Measurements from ENCODE around the gene HNRNPD.
"Not testable (repeated sequence)": the region's sequence is repeated elsewhere in the genome, so short reads cannot be mapped to it uniquely, and the experiment has no call there.

Gene HNRNPD

DNA sequence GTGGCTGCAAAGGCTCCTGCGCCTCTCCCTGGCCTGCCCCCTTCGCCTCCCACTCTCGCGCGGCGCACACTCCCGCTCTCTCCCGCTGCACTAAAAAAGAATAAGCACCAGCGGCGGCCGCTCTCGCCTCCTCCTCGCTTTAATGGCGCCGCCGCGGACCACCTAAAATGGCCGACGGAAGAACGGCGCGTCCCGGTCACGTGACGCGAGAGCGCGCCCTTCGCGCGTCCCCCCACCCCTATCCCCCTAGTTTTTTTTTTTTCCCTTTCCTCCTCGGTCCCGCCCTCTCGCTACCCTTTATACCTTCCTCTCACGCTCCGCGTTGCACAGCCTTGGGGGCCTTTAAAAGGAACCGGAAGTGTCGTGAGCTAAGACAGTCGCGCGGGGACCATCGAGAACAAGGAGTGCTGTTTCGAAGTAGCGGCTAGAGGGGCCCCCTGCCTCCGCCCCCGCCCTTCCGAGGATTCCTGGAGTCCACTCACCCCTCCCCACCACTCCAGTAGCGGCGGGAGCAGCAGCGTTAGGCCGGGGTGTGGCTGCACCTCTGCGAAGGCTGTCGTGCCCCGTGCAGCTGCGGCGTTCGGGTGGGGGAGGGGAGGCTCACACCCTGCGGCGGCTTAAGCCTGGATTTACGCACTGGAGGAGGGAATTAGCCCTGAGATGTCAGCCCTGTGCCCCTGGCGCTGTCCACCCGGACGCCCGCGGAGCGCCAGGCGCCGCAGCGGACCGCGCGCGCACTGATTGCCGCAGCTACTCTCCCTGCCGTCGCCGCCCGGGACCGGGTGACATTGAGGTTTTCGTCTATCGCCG, at the start of gene HNRNPD:
Gene HNRNPD (minus strand): TSS at position 176 of the 810 bp plus-strand sequence. CDS start 313 bp downstream, outside the sequence.
- DNase-seq, result peak; percentile 84

DNA sequence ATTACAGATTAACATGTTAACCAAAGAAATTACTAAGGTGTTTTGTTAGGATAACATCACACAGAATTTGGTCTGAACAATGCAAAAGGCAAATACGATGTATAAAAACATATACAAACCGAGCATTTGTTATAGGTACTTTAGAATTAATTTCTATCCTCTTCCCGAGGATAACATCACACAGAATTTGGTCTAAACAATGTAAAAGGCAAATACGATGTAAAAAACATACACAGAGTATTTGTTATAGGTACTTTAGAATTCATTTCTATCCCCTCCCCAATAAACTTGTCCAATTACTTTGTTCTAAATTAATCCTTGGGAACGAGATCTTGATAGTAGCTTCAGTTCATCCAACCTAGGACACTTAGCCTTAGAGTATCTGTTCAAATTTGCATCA, 48.8 kb upstream of the HNRNPD start:
- no peak for DNase-seq

GRCh38 chr4:82421796-82422560, 48.2 kb upstream of the HNRNPD start:
- no peak for DNase-seq

GRCh38 chr4:82419451-82419850, 45.7 kb upstream of the HNRNPD start:
- no peak for DNase-seq

DNA sequence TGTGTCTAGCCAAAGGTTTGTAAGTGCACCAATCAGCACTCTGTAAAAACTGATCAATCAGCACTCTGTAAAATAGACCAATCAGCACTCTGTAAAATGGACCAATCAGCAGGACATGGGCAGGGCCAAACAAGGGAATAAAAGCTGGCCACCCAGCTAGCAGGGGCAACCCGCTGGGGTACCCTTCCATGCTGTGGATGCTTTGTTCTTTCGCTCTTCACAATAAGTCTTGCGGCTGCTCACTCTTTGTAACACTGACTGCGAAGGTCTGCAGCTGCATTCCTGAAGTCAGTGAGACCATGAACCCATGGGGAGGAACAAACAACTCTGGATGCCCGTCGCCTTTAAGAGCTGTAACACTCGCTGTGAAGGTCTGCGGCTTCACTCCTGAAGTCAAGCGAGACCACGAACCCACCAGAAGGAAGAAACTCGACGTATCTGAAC, 42.2 kb upstream of the HNRNPD start:
- no peak for DNase-seq

DNA sequence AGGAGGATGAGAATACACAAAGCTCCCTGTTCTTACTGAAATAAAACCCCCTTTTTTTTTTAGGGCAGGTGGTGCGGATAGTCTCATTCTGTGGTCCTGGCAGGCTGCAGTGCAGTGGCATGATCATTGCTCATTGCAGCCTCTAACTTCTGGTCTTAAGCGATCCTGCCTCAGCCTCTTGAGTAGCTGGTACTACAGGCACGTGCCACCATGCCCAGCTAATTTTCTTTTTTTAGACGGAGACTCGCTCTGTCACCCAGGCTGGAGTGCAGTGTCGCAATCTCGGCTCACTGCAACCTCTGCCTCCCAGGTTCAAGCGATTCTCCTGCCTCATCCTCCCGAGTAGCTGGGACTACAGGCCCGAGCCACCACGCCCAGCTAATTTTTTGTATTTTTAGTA, 41.3 kb upstream of the HNRNPD start:
- not testable (repeated sequence) for DNase-seq

GRCh38 chr4:82403725-82404124, 29.9 kb upstream of the HNRNPD start:
- DNase-seq, result no peak

GRCh38 chr4:82402196-82402775, 28.5 kb upstream of the HNRNPD start:
- no peak for DNase-seq

GRCh38 chr4:82401600-82401999, 27.8 kb upstream of the HNRNPD start:
- no peak for DNase-seq

- DNase-seq, result no peak
Observed at GRCh38 chr4:82398263-82398662, 24.5 kb upstream of the HNRNPD start.

- DNase-seq, result no peak
Observed at GRCh38 chr4:82397527-82397926, 23.7 kb upstream of the HNRNPD start.

DNA sequence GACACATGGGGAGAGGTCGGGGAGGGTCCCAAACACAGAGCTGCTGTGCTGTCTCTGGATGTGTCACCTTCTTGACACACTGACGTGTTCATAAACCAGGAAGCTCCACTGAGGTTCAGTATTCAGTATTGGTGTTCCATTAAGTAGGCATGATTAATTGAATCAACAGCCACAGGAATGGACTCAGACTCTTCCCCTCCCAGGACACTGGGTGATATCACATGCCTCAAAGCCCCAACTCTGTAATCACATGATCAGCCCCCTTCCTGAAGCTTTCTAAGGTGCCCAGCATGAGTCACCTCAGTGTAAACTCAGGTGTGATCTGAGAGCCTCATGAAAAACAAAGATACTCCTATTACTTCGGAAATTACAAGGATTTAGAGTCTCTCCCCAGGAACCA, 21.1 kb upstream of the HNRNPD start:
- no peak for DNase-seq

DNA sequence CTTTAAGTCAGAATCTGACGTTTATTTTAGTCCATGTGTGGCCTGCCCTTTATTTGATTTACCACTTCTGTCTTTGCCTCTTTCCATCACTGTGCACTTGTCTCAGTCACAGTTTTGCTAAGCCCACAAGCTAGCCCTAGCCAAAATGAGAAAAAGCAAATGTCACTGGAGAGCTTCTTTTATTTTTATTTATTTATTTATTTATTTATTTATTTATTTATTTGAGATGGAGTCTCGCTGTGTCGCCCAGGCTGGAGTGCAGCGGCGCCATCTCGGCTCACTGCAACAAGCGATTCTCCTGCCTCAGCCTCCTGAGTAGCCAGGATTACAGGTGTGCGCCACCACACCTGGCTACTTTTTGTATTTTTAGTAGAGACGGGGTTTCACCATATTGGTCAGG, 16.3 kb upstream of the HNRNPD start:
- not testable (repeated sequence) for DNase-seq

DNA sequence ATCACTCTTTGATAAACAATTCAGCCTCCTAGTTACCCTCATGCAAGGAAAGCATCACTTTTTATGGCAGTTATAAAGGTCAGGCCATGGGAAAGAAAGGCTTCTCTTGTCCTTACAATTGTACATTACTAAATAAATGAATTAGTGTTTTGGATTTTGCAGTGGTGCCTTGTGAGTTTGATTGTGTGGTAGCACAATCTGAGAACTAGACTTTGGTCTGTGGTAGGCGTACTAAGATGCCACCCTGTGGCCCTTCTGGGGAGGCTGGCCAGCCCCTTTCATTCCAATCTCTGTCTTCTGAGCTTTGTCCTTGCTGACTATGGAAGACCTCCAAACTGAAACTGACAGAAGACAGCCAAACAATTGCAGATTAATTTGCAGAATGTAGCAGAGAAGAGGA, 14.6 kb upstream of the HNRNPD start:
- DNase-seq, result no peak

DNA sequence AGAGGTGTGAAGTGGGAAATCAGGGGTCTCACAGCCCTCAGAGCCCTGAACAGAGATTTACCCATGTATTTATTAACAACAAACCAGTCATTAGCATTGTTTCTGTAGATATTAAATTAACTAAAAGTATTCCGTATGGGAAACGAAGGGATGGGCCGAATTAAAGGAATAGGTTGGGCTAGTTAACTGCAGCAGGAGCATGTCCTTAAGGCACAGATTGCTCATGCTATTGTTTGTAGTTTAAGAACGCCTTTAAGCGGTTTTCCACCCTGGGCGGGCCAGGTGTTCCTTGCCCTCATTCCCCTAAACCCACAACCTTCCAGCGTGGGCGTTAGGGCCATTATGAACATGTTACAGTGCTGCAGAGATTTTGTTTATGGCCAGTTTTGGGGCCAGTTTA, 12.5 kb upstream of the HNRNPD start:
- DNase-seq, result not testable (repeated sequence)

GRCh38 chr4:82382751-82383150, 9.0 kb upstream of the HNRNPD start:
- DNase-seq, result no peak

GRCh38 chr4:82381661-82382296, 8.0 kb upstream of the HNRNPD start:
- DNase-seq, result no peak

DNA sequence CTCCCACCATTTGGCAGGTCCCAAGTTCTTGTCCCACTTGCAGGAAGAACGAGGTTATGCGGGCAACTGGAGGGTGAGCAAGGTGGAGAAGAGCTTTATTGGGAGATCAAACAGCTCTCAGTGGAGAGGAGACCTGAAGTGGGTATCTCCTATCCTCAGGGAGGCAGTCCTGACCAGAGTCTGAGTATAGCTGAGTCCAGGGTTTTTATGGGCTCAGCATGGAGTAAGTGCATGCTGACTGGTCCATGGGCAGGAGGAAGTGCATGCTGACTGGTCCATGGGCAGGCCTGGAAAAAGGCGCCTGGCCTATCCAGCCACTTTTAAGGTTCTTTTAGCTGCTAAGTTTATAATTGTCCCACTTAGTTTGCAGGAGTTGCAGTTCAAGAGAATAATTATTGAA, 7.4 kb upstream of the HNRNPD start:
- DNase-seq, result no peak

- DNase-seq, result no peak
Observed at GRCh38 chr4:82380831-82381230, 7.0 kb upstream of the HNRNPD start.

DNA sequence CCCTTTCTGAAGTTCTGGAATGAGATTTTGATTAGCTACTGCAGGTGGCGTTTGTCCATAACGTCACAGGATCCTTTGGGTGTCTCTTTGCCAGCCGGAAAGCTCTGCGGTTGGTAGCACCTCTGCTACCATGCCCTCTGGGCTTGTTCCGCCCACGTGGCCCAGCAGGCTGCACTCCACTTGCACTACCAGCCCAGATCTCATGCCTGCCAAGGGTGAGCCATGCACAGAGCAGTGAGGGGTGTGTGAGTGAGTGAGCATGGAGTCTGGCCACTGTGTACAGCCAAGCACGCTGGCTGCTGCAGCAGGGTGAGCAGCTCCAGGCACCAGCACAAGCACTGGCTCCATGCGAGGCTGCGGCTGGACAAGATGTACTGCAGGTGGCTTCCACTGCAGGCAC, 6.6 kb upstream of the HNRNPD start:
- no peak for DNase-seq

DNA sequence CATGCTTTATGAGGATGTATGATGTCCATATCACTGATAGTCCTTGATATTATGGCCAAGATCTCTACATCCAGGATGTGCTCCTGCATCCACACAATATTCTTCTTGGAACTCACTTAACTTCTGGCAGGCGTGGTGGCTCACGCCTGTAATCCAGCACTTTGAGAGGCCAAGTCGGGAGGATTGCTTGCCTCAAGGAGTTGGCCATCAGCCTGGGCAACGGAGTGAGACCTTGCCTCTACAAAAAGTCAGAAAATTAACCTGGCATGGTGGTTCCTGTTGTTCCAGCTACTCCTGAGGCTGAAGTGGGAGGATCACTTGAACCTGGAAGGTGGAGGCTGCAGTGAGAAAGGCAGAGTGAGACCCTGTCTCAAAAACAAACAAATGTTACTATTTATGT, 2.3 kb upstream of the HNRNPD start:
- no peak for DNase-seq

- DNase-seq, result no peak
Observed at GRCh38 chr4:82373486-82373815, 340 bp downstream of the HNRNPD start.
